A673 (cell line): Measurements from ENCODE around the gene EFHD2.

Source experiments
- EZH2 ChIP-seq: fragments of 200-600 bp; sonication (generic); IDR thresholded peaks from 2 replicates; pipeline ENCODE4 v1.6.1; 2017; ENCODE audit warnings: borderline replicate concordance, low read depth, mild to moderate bottlenecking, mixed read lengths, antibody characterized with exemption, low read length; ENCODE audit not compliant: poor library complexity, severe bottlenecking
- TF ChIP-seq, protein P1 (sequence below): fragments of 300-800, 200-600 bp; sonication (generic); conservative IDR thresholded peaks from 2 replicates; pipeline ENCODE4 v1.5.1; 2017; ENCODE audit warnings: low read depth, mild to moderate bottlenecking, antibody characterized with exemption, low read length, moderate library complexity, mixed read lengths

DNA sequence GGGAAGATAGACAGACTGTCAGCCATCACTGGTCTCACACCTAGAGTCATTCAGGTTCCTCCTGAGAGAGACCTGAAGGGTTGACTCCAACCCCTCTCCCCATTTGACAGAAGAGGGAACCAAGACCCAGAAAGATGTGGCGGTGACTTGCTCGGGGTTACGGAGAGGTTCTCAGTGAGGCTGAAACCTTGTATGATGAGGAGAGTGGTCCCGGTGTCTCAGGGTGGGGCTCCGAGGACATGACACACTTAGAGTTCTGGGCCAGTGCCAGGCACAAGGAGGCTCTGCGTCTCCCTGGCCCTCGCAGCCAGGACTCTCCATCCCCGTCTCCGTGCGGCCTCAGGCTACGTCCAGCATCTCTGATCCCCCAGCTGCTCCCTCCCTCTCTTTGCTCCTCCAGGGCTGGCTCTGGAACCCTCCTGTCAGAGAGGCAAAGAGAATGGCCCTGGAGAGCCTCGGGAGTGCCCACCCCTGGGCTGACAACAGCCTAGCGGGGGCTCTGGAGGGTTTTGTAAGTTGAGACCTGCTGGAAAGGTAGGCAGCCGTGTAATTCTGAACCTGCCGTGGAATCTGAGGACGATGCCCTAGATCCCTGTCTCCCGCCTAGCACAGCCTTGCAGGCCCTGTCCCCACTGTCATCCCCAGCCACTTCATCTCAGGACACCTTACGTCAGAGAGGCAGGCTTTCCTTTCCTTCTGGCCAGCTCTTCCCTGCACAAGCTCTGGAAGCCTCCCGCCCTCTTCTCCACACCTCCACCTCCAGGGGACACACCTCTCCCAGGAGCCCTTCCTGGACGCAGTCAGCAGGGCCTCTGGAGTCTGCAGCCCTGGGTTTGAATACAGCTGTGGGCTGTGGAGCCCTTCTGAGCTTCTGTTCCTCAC lies 4.1 kb downstream of the EFHD2 start:
- TF ChIP-seq, protein P1, sequence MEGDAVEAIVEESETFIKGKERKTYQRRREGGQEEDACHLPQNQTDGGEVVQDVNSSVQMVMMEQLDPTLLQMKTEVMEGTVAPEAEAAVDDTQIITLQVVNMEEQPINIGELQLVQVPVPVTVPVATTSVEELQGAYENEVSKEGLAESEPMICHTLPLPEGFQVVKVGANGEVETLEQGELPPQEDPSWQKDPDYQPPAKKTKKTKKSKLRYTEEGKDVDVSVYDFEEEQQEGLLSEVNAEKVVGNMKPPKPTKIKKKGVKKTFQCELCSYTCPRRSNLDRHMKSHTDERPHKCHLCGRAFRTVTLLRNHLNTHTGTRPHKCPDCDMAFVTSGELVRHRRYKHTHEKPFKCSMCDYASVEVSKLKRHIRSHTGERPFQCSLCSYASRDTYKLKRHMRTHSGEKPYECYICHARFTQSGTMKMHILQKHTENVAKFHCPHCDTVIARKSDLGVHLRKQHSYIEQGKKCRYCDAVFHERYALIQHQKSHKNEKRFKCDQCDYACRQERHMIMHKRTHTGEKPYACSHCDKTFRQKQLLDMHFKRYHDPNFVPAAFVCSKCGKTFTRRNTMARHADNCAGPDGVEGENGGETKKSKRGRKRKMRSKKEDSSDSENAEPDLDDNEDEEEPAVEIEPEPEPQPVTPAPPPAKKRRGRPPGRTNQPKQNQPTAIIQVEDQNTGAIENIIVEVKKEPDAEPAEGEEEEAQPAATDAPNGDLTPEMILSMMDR: no peak
- no peak for TF ChIP-seq EZH2
